ENCODE results near the gene PLD5. TPM values are rescaled to one million over a fixed set of nuclear protein-coding genes. Genes with fewer than 3 reads are reported as not detected.

PLD5 gene
- total and polyA plus RNA-seq, 2 donors (not counting 3 experiments of a cell fraction or from before 2014, with no cell fraction given), result not detected

- BruUV-seq (replicated peaks), result no TSS peak
- ChIA-PET POLR2A (no interaction called here), CTCF (no interaction called here)
- no peaks in the 10 kb centered on the region for H3K27me3 ChIP-seq (ENCODE audit: control insufficient read depth in 2 of 2, insufficient read depth in 2 of 2, low read length in 2 of 2)
- H3K4me2 ChIP-seq (ENCODE audit: insufficient read depth, low read length), result no peak overlapping the region
- no peaks in the 10 kb centered on the region for H3K79me2 ChIP-seq (ENCODE audit: control insufficient read depth, insufficient read depth, low read length)
- no peaks in the 10 kb centered on the region for H3K36me3 ChIP-seq (ENCODE audit: control insufficient read depth in 2 of 2, extremely low read depth in 1 of 2, insufficient read depth in 2 of 2, low read length in 2 of 2)
- FAIRE-seq, result no peak
- H3K4me3 ChIP-seq (replicated peaks in 1 of 3; ENCODE audit: insufficient read depth in 1 of 3, low read depth in 1 of 3, low read length in 3 of 3), result no peak overlapping the region
- intact Hi-C loops (cut with micrococcal nuclease) (no loop called here), dilution Hi-C loops (cut with MboI; ENCODE audit: extremely low pct_ligation_motif_present, low sequenced_read_pairs) (no loop called here)
- peaks cover 9% of the 10 kb centered on the region for H3K9me3 ChIP-seq (replicated peaks; ENCODE audit: control insufficient read depth, insufficient read depth, low read length)
- no peak for TF ChIP-seq MYC (IDR thresholded peaks at IDR 0.05; ENCODE audit: low read depth, low read length)
- TF ChIP-seq GATA2 (IDR thresholded peaks at IDR 0.05; ENCODE audit: insufficient read depth, insufficient read length, low read depth, low read length), result no peak
- TF ChIP-seq POLR2A (IDR thresholded peaks at IDR 0.05; ENCODE audit: low read depth, low read length), result no peak
- TF ChIP-seq, protein P1, sequence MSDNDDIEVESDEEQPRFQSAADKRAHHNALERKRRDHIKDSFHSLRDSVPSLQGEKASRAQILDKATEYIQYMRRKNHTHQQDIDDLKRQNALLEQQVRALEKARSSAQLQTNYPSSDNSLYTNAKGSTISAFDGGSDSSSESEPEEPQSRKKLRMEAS (IDR thresholded peaks at IDR 0.05; ENCODE audit: insufficient read depth, insufficient read length), result no peak
- no peak for TF ChIP-seq POLR2AphosphoS5 (IDR thresholded peaks at IDR 0.05; ENCODE audit: insufficient read depth, low read depth, low read length)
- TF ChIP-seq EZH2 (IDR thresholded peaks at IDR 0.05; ENCODE audit: borderline replicate concordance, low read depth, low read length, severe bottlenecking), result no peak
- no peak for TF ChIP-seq FOS (IDR thresholded peaks at IDR 0.05; ENCODE audit: borderline replicate concordance, insufficient read depth, low read length)
- TF ChIP-seq CTCF (IDR thresholded peaks at IDR 0.05; ENCODE audit: extremely low read depth in 1 of 2, insufficient read depth in 1 of 2, low read depth in 1 of 2, low read length in 2 of 2), result no peak
- no peak for TF ChIP-seq JUN (IDR thresholded peaks at IDR 0.05; ENCODE audit: borderline replicate concordance, insufficient read depth, insufficient read length, low read depth)
- H3K9ac ChIP-seq (replicated peaks; ENCODE audit: extremely low read depth, insufficient read depth, low read length), result no peak overlapping the region
- no peaks in the 10 kb centered on the region for H3K9me1 ChIP-seq (replicated peaks; ENCODE audit: control insufficient read depth, extremely low read depth, insufficient read depth, low read length)
- no peak overlapping the region for H2AFZ ChIP-seq (ENCODE audit: low read depth, low read length)
- no peak overlapping the region for H3K27ac ChIP-seq (ENCODE audit: insufficient read depth, low read depth, low read length)
- no peaks in the 10 kb centered on the region for H3K4me1 ChIP-seq (ENCODE audit: control insufficient read depth, extremely low read depth, insufficient read depth, low read length)
- no peaks in the 10 kb centered on the region for H4K20me1 ChIP-seq (replicated peaks; ENCODE audit: control insufficient read depth, extremely low read depth, insufficient read depth, low read length)
- DNase-seq (ENCODE audit: low read depth, low spot score), result no peak
Observed at GRCh38 chr1:242187171-242187570, 337.3 kb downstream of the PLD5 start.

Data from endothelial cell of umbilical vein (primary cell).